Stimulated activated CD4-positive, alpha-beta T cell treated with anti-CD3 and anti-CD28 coated beads, TNF-alpha, amount 100 ng/mL, for 1 hour (primary cell): ENCODE results near the gene INS.

Source experiments
- DNase-seq, 3 donors: peaks; one replicate each; pipeline ENCODE4 v3.0.0-alpha.2; 2020; ENCODE audit warnings: low read depth in 3 of 3, low spot score in 1 of 3

Gene INS

GRCh38 chr11:2121227-2122130, 39.5 kb downstream of the INS start:
- DNase-seq, result no peak

GRCh38 chr11:2120359-2121100, 40.5 kb downstream of the INS start:
- DNase-seq, result no peak

GRCh38 chr11:2118677-2119076, 42.3 kb downstream of the INS start:
- DNase-seq, result no peak

- no peak for DNase-seq
Observed at GRCh38 chr11:2116680-2117079, 44.3 kb downstream of the INS start.

GRCh38 chr11:2115308-2115707, 45.7 kb downstream of the INS start:
- no peak for DNase-seq

- DNase-seq, result no peak
Observed at GRCh38 chr11:2114430-2115241, 46.4 kb downstream of the INS start.

- DNase-seq, result no peak
Observed at GRCh38 chr11:2113776-2114175, 47.2 kb downstream of the INS start.

GRCh38 chr11:2110521-2110920, 50.5 kb downstream of the INS start:
- no peak for DNase-seq
